Measurements from ENCODE around the gene C16orf87. TPM values are rescaled to one million over a fixed set of nuclear protein-coding genes. Genes with fewer than 3 reads are reported as not detected.
"Not testable (repeated sequence)": the region's sequence is repeated elsewhere in the genome, so short reads cannot be mapped to it uniquely, and the experiment has no call there.

The C16orf87 gene
- total and polyA plus RNA-seq, 2 experiments from 2014 or later: 41.0 to 45.1 TPM

GRCh38 chr16:46785076-46785845 is 45.7 kb downstream of the C16orf87 start:
- Histone ChIP-seq H3K4me1 (ENCODE audit: low read depth) (peaks cover 23% of the 10 kb centered on the region), H3K27ac (peak overlapping the region; percentile 88), H3K27me3 (no peaks in the 10 kb centered on the region), H3K4me3 (no peak overlapping the region), H3K36me3 (no peaks in the 10 kb centered on the region), H3K9me3 (ENCODE audit: low read depth) (no peaks in the 10 kb centered on the region)
- TF ChIP-seq CTCF (IDR thresholded peaks at IDR 0.05; ENCODE audit: low read depth, low read length): no peak
- DNase-seq (ENCODE audit: low read depth in 1 of 2, low spot score in 1 of 2): peak in 1 of 2 donors; percentile 31

GRCh38 chr16:46784569-46784968 is 46.4 kb downstream of the C16orf87 start:
- not testable (repeated sequence) for H3K9me3 ChIP-seq (ENCODE audit: low read depth); DNase-seq (ENCODE audit: low read depth in 1 of 2, low spot score in 1 of 2); H3K36me3 ChIP-seq; H3K4me3 ChIP-seq; H3K27me3 ChIP-seq
- Histone ChIP-seq H3K27ac (peak overlapping the region; percentile 88), H3K4me1 (ENCODE audit: low read depth) (peaks cover 23% of the 10 kb centered on the region)

GRCh38 chr16:46783800-46784199 is 47.2 kb downstream of the C16orf87 start:
- Histone ChIP-seq H3K36me3 (no peaks in the 10 kb centered on the region), H3K9me3 (ENCODE audit: low read depth) (no peaks in the 10 kb centered on the region), H3K27me3 (no peaks in the 10 kb centered on the region), H3K4me3 (no peak overlapping the region), H3K27ac (no peak overlapping the region), H3K4me1 (ENCODE audit: low read depth) (peaks cover 18% of the 10 kb centered on the region)
- TF ChIP-seq CTCF (IDR thresholded peaks at IDR 0.05; ENCODE audit: low read depth, low read length): no peak
- DNase-seq (ENCODE audit: low read depth in 1 of 2, low spot score in 1 of 2): no peak

- H3K27ac ChIP-seq: no peak overlapping the region
- H3K36me3 ChIP-seq: no peaks in the 10 kb centered on the region
- H3K9me3 ChIP-seq (ENCODE audit: low read depth): no peaks in the 10 kb centered on the region
- no peak for TF ChIP-seq CTCF (IDR thresholded peaks at IDR 0.05; ENCODE audit: low read depth, low read length)
- no peak overlapping the region for H3K4me3 ChIP-seq
- no peaks in the 10 kb centered on the region for H3K27me3 ChIP-seq
- DNase-seq (ENCODE audit: low read depth in 1 of 2, low spot score in 1 of 2): no peak
- H3K4me1 ChIP-seq (ENCODE audit: low read depth): peaks cover 12% of the 10 kb centered on the region
Measured at GRCh38 chr16:46782320-46782719, 48.7 kb downstream of the C16orf87 start.

- no peak overlapping the region for H3K4me3 ChIP-seq
- no peaks in the 10 kb centered on the region for H3K36me3 ChIP-seq
- H3K27me3 ChIP-seq: no peaks in the 10 kb centered on the region
- H3K4me1 ChIP-seq (ENCODE audit: low read depth): no peaks in the 10 kb centered on the region
- no peak for TF ChIP-seq CTCF (IDR thresholded peaks at IDR 0.05; ENCODE audit: low read depth, low read length)
- H3K9me3 ChIP-seq (ENCODE audit: low read depth): no peaks in the 10 kb centered on the region
- H3K27ac ChIP-seq: no peak overlapping the region
- no peak for DNase-seq (ENCODE audit: low read depth in 1 of 2, low spot score in 1 of 2)
Measured at GRCh38 chr16:46777804-46778203, 53.2 kb downstream of the C16orf87 start.

- Histone ChIP-seq H3K27ac (no peak overlapping the region), H3K36me3 (no peaks in the 10 kb centered on the region), H3K4me1 (ENCODE audit: low read depth) (no peaks in the 10 kb centered on the region), H3K27me3 (no peaks in the 10 kb centered on the region), H3K9me3 (ENCODE audit: low read depth) (no peaks in the 10 kb centered on the region), H3K4me3 (no peak overlapping the region)
- no peak for DNase-seq (ENCODE audit: low read depth in 1 of 2, low spot score in 1 of 2)
- no peak for TF ChIP-seq CTCF (IDR thresholded peaks at IDR 0.05; ENCODE audit: low read depth, low read length)
Measured at GRCh38 chr16:46775214-46775613, 55.8 kb downstream of the C16orf87 start.

All from cardiac muscle cell (in vitro differentiated cells and primary cell).